Parathyroid adenoma (tissue), 2 donors: ENCODE measurements around the gene ALDH1A2.

ENCODE experiments used
- H2AFZ ChIP-seq: fragments of 300-600 bp; sonication (generic); one replicate; pipeline ENCODE4 v1.7.0; 2017; ENCODE audit warnings: antibody characterized with exemption, mild to moderate bottlenecking
- H3K27ac ChIP-seq: fragments of 300-600 bp; sonication (generic); one replicate; pipeline ENCODE4 v1.7.0; 2017
- H3K27me3 ChIP-seq: fragments of 300-600 bp; sonication (generic); one replicate; pipeline ENCODE4 v1.7.0; 2017; ENCODE audit warnings: low read length; ENCODE audit not compliant: control insufficient read depth, insufficient read depth
- H3K36me3 ChIP-seq: fragments of 300-600 bp; sonication (generic); one replicate; pipeline ENCODE4 v1.7.0; 2017; ENCODE audit warnings: low read length; ENCODE audit not compliant: control insufficient read depth, insufficient read depth
- H3K4me1 ChIP-seq: fragments of 300-600 bp; sonication (generic); one replicate; pipeline ENCODE4 v1.7.0; 2017; ENCODE audit warnings: control low read depth
- H3K4me2 ChIP-seq: fragments of 300-600 bp; sonication (generic); one replicate; pipeline ENCODE4 v1.7.0; 2017; ENCODE audit warnings: low read length
- H3K4me3 ChIP-seq: fragments of 300-600 bp; sonication (generic); one replicate; pipeline ENCODE4 v1.7.0; 2017; ENCODE audit warnings: low read depth, low read length
- H3K79me2 ChIP-seq: fragments of 300-600 bp; sonication (generic); one replicate; pipeline ENCODE4 v1.7.0; 2017; ENCODE audit warnings: control low read depth
- H3K9ac ChIP-seq: fragments of 300-600 bp; sonication (generic); one replicate; pipeline ENCODE4 v1.7.0; 2017; ENCODE audit warnings: mild to moderate bottlenecking
- H3K9me3 ChIP-seq: fragments of 300-600 bp; sonication (generic); one replicate; pipeline ENCODE4 v1.7.0; 2017; ENCODE audit warnings: low read length; ENCODE audit not compliant: control insufficient read depth
- CTCF ChIP-seq: fragments of 300-600 bp; sonication (generic); IDR thresholded peaks from one replicate; pipeline ENCODE4 v1.7.0; 2017; ENCODE audit warnings: antibody characterized with exemption, mild to moderate bottlenecking
- donor health status: primary hyperparathyroidism.

ALDH1A2 gene

DNA sequence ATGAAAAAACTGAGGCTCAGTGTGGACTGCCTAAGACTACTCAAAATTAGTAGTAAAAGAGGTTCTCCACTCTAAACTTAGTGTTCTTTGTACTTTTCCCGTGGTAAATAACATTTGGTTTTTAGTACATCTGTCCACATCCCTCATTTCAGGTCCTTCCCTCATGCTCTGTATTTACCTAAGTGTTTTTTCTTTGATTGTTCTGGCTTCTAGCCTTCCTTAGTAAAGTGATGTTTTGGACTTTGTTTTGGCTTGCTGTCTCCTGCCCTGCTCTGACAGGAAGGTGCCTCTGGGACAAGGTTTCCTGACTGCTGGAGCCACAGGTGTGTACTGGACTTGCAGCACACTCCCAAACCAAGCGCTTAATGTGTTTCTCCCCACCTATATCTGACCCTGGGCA lies 29.9 kb upstream of the ALDH1A2 start:
- Histone ChIP-seq H3K27me3 (no peaks in the 10 kb centered on the region), H3K4me3 (no peak overlapping the region), H3K9ac (no peak overlapping the region), H3K4me1 (no peaks in the 10 kb centered on the region), H3K79me2 (no peaks in the 10 kb centered on the region), H3K9me3 (no peaks in the 10 kb centered on the region), H2AFZ (no peak overlapping the region), H3K36me3 (no peaks in the 10 kb centered on the region), H3K4me2 (no peak overlapping the region), H3K27ac (no peak overlapping the region)
- no peak for TF ChIP-seq CTCF

DNA sequence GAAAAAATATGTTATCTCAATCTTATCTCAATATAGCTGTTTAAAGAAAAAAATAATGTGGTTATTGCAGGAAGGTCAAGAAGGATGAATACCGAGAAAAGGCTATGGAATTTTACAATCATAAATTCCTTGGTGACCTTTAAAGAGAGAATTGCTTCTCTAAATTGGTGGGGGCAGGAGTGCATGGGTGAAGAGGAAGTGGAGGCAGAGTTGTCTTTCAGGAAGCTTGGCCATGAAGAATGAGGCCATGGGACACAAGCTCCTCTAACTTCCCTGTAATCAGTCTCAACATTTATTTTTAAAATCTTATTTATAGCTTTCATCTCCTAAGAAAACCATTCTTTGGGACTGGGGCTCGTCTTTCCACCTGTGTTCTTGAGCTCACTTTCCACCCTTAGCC lies 22.4 kb upstream of the ALDH1A2 start:
- no peaks in the 10 kb centered on the region for H3K9me3 ChIP-seq
- H3K4me2 ChIP-seq, result no peak overlapping the region
- H2AFZ ChIP-seq, result no peak overlapping the region

DNA sequence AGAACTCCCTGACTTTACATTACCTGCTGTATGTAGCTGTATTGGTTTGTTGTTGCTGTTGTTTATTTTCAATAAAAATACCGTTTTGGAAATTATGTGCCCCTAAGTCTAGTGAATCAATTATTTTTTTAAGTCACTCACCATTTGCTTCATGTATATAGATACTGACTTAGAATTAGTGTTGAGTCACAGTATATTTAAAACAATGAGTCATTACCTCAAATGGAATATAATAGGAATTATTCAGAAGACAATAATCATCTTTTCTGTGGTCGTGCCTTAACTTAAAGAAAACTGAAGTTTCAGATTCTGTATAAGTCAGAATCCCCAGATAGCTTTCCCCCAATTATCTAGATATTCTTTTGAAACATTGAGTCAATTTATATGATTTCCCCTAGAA lies 21.0 kb upstream of the ALDH1A2 start:
- no peak overlapping the region for H3K9ac ChIP-seq
- H3K9me3 ChIP-seq, result no peaks in the 10 kb centered on the region
- TF ChIP-seq CTCF, result no peak
- no peak overlapping the region for H3K27ac ChIP-seq
- no peak overlapping the region for H3K4me3 ChIP-seq
- no peaks in the 10 kb centered on the region for H3K36me3 ChIP-seq
- H3K4me2 ChIP-seq, result no peak overlapping the region
- H3K27me3 ChIP-seq, result no peaks in the 10 kb centered on the region
- no peaks in the 10 kb centered on the region for H3K4me1 ChIP-seq
- no peaks in the 10 kb centered on the region for H3K79me2 ChIP-seq
- H2AFZ ChIP-seq, result no peak overlapping the region

More for the DNA sequence above, 22.4 kb upstream of the ALDH1A2 start:
- no peak overlapping the region for H3K27ac ChIP-seq
- H3K79me2 ChIP-seq, result no peaks in the 10 kb centered on the region
- H3K4me1 ChIP-seq, result no peaks in the 10 kb centered on the region
- no peaks in the 10 kb centered on the region for H3K27me3 ChIP-seq
- no peak overlapping the region for H3K4me3 ChIP-seq
- no peak for TF ChIP-seq CTCF
- H3K9ac ChIP-seq, result no peak overlapping the region
- no peaks in the 10 kb centered on the region for H3K36me3 ChIP-seq

DNA sequence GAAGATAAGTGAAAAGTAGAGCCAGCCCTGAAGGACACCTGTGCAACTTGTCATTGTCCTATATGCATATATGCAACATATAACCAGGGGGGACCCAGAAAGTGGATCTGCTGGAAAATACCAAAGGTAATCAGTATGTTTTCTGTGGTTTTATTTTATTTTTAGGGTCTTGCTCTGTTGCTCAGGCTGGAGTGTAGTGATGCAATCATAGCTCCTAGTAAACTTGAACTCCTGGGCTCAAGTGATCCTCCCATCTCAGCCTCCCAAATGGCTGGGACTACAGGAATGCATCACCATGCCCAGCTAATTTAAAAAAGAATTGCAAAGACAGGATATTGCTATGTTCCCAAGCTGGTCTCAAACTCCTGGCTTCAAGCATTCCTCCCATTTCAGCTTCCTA lies 18.0 kb upstream of the ALDH1A2 start:
- H3K9me3 ChIP-seq, result no peaks in the 10 kb centered on the region
- no peaks in the 10 kb centered on the region for H3K27me3 ChIP-seq
- no peak overlapping the region for H3K27ac ChIP-seq
- no peaks in the 10 kb centered on the region for H3K4me1 ChIP-seq
- H3K79me2 ChIP-seq, result no peaks in the 10 kb centered on the region
- H2AFZ ChIP-seq, result no peak overlapping the region
- TF ChIP-seq CTCF, result no peak
- no peak overlapping the region for H3K4me3 ChIP-seq
- no peaks in the 10 kb centered on the region for H3K36me3 ChIP-seq
- H3K4me2 ChIP-seq, result no peak overlapping the region
- no peak overlapping the region for H3K9ac ChIP-seq

GRCh38 chr15:58081891-58082290 lies 16.4 kb upstream of the ALDH1A2 start:
- Histone ChIP-seq H3K36me3 (no peaks in the 10 kb centered on the region), H3K79me2 (no peaks in the 10 kb centered on the region), H3K27me3 (no peaks in the 10 kb centered on the region), H3K27ac (no peak overlapping the region), H3K4me3 (no peak overlapping the region), H3K4me2 (no peak overlapping the region), H3K9ac (no peak overlapping the region), H3K4me1 (no peaks in the 10 kb centered on the region), H3K9me3 (no peaks in the 10 kb centered on the region), H2AFZ (no peak overlapping the region)
- no peak for TF ChIP-seq CTCF
